Right kidney (tissue), 9 donors: Measurements from ENCODE around the gene ARHGEF17.

Experiments used
- DNase-seq: peaks from one replicate; pipeline ENCODE4 v3.0.0-alpha.2; 2016
- long read RNA-seq, 8 donors: transcript quantifications; one replicate each; lab custom pipeline, GENCODE V29; 2026

Gene ARHGEF17, protein sequence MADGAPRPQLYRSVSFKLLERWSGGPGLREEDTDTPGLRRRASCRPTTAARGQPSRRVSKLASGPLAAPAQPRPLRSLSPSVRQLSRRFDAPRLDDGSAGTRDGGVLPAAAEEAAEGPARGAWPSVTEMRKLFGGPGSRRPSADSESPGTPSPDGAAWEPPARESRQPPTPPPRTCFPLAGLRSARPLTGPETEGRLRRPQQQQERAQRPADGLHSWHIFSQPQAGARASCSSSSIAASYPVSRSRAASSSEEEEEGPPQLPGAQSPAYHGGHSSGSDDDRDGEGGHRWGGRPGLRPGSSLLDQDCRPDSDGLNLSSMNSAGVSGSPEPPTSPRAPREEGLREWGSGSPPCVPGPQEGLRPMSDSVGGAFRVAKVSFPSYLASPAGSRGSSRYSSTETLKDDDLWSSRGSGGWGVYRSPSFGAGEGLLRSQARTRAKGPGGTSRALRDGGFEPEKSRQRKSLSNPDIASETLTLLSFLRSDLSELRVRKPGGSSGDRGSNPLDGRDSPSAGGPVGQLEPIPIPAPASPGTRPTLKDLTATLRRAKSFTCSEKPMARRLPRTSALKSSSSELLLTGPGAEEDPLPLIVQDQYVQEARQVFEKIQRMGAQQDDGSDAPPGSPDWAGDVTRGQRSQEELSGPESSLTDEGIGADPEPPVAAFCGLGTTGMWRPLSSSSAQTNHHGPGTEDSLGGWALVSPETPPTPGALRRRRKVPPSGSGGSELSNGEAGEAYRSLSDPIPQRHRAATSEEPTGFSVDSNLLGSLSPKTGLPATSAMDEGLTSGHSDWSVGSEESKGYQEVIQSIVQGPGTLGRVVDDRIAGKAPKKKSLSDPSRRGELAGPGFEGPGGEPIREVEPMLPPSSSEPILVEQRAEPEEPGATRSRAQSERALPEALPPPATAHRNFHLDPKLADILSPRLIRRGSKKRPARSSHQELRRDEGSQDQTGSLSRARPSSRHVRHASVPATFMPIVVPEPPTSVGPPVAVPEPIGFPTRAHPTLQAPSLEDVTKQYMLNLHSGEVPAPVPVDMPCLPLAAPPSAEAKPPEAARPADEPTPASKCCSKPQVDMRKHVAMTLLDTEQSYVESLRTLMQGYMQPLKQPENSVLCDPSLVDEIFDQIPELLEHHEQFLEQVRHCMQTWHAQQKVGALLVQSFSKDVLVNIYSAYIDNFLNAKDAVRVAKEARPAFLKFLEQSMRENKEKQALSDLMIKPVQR (N-terminal part only)
- long read RNA-seq, donor 1, full-length matches to known transcripts = 11 of 16 reads
- long read RNA-seq, donor 1, partial matches to known transcripts = 5 of 16 reads
- long read RNA-seq, donor 1, other reads (novel, unspliced or antisense) = 0 of 16 reads
- long read RNA-seq, donor 2, full-length matches to known transcripts = 4 of 4 reads
- long read RNA-seq, donor 2, partial matches to known transcripts = 0 of 4 reads
- long read RNA-seq, donor 2, other reads (novel, unspliced or antisense) = 0 of 4 reads
- long read RNA-seq, donor 3, full-length matches to known transcripts = 4 of 4 reads
- long read RNA-seq, donor 3, partial matches to known transcripts = 0 of 4 reads
- long read RNA-seq, donor 3, other reads (novel, unspliced or antisense) = 0 of 4 reads
- long read RNA-seq, donor 4, full-length matches to known transcripts = 6 of 16 reads
- long read RNA-seq, donor 4, partial matches to known transcripts = 10 of 16 reads
- long read RNA-seq, donor 4, other reads (novel, unspliced or antisense) = 0 of 16 reads
- long read RNA-seq, donor 5, full-length matches to known transcripts = 5 of 26 reads
- long read RNA-seq, donor 5, partial matches to known transcripts = 21 of 26 reads
- long read RNA-seq, donor 5, other reads (novel, unspliced or antisense) = 0 of 26 reads
- long read RNA-seq, donor 6, full-length matches to known transcripts = 9 of 42 reads
- long read RNA-seq, donor 6, partial matches to known transcripts = 33 of 42 reads
- long read RNA-seq, donor 6, other reads (novel, unspliced or antisense) = 0 of 42 reads
- long read RNA-seq, donor 7, full-length matches to known transcripts = 9 of 27 reads
- long read RNA-seq, donor 7, partial matches to known transcripts = 18 of 27 reads
- long read RNA-seq, donor 7, other reads (novel, unspliced or antisense) = 0 of 27 reads
- long read RNA-seq, donor 8, full-length matches to known transcripts = 6 of 6 reads
- long read RNA-seq, donor 8, partial matches to known transcripts = 0 of 6 reads
- long read RNA-seq, donor 8, other reads (novel, unspliced or antisense) = 0 of 6 reads

GRCh38 chr11:73308003-73308960 lies at the start of gene ARHGEF17:
TSS of gene ARHGEF17 (plus strand) at chr11:73308276. CDS start at chr11:73308639, 363 bp downstream.
- DNase-seq = peak; percentile 98

DNA sequence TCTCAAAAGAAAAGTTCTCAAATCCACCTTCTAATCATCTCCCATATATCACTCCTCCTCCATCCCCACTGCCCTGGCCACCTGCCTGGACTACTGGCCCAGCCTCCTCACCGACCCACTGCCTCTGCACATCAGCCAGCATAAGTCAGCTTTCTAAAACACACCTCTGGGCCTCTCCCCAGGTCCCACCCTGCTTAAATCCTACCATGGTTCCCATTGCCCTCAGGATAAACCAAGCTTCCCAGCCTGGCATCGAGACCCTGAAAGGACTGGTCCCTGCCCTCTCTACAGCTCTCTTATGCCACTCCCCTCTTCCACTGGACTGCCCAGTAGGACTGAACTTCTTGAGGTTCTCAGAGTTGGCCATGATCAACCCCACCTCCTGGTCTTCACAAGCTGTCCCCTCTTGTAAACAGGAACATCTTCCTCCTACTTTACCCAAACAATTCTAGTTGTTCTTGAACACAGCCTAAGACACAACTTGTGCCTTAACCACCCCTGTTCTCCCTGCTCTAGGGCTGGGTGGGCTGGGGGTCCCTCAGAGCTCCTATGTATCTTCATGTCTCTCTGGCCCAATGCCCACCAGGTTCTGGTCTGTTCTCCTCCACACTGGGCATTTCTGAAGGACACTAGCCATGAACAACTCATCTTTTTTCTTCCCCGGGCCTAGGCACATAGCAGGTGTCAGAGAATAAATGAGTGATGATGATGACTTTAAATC lies 48.5 kb upstream of the ARHGEF17 start:
- no peak for DNase-seq

DNA sequence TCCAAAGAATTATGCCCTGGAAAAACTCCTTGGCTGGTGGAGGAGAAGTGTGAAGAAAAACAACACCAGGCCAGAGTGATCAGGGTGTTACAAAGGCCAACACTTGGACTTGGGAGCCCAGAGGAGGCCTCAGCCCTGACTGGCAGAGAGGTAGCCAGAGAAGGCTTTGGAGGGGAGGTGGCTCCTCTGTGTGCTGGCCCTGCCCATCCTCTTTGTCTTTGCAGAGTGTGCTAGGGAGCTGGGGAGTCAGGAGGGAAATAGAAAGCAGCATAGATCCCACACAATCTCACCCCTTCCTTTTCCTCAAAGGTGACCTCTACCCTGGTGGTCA lies 48.0 kb upstream of the ARHGEF17 start:
- no peak for DNase-seq

GRCh38 chr11:73262851-73263495 lies 45.1 kb upstream of the ARHGEF17 start:
- DNase-seq = no peak

DNA sequence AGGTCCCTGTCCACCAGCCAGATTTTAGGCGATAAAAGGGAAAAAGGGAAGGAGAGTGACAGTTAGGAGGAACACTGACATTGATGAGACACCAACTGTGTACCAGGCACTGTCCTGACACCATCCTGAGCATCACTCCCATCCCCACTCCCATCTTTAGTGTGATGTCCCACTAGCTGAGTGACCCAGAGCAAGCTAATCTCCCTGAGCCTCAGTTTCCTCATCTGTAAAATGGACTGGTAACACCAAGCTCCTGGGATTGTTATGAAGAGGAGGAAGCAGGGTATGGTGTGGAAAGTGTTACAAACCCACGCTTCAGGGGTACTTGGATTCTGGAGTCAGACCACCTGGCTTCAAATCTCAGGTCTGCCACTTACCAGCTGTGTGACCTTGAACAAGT lies 44.4 kb upstream of the ARHGEF17 start:
- DNase-seq = no peak

DNA sequence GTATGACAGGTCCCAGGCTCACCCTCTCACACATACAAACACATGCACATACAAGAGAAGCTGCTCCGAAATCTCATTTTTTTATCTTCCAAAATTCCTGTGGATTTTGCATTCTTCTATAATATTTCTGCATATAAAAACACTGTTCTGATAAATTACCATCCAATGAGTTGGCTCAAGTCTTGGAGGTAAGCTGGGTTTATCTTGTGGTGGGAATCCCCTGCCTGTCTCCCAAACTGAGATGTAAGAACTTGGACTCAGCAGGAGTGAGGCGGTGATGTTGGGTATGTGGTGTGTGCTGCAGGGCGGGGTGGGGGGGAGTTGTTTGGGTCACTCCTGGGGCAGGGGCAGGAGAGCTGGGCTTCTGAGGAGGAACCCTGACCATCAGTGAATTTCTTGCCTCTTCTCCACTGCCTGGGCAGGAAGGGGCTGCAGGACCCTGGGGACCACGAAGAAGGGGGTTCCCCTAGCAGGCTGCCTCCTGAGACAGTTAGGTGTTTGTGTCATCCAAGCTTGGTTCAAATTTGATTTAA lies 42.7 kb upstream of the ARHGEF17 start:
- no peak for DNase-seq

DNA sequence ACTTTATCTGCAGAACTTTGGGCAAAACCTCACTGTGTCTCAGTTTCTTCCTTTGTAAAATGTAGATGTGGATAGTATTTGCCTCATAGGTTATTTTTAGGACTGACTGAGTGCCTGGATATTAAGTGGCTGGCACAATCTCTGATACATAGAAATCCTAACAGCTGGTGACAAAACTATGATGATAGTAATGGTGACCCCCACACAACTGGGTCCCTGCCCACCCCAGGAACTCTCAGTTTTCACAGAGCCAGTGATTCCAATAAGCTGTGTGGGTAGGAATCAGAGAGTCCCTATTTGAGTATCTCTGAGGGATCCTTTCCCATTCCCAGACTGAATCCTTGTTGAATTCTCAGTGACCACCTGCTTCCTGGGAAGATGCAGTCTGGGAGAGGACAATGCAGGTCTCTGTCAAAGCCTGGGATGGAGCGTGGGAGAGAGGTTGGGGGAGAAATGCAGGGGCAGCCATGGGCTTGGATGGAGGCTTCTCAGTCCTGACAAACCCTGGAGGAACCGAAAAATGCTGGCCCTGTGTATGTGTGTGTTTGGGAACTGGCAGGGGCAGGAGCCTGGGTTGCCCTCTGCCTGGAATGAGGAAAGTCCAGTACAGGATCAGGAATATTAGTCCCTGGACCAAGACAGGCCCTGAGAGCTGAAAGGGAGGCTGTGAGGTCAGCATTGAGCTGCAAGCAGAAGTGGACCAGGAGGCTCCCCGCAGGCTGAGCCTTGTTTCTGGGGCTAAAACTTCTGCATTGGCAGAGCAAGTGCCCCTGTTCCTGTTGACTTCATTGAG lies 42.0 kb upstream of the ARHGEF17 start:
- no peak for DNase-seq

- no peak for DNase-seq
Observed at GRCh38 chr11:73266646-73267020, 41.4 kb upstream of the ARHGEF17 start.

DNA sequence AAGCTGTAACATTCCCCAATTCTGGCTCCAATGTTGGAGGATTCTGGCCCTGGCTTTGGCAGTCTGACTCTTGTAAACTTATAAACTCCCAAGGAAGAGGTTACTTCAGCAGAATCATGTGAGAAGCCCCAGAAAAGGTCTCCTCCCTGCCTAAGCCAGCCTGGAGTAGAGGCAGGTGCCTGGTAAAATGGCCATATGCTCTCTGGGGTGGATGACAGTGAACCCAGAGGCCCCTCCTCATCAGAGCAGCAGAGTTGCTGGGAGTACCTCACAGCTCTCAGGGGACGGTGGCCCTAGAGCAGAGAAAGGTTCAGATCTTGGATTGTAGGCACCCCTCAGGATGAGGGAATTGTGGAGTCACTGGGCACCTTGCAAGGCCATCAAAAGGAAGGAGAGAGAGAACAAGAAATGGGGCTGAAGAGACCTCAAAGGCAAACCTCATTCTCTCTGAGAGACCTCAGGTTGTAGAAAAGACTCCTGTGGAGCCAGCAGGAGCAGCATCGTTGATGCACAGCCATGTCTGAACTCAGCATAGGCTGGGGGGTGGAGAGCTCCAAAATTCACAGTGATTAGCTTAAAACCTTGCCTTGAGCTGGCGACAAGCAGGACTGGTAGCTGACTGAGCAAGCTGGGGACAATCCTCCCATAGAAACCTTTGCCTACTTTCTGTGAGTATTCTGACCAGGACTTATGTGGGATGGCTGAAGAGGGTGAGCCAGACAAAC lies 40.8 kb upstream of the ARHGEF17 start:
- no peak for DNase-seq

DNA sequence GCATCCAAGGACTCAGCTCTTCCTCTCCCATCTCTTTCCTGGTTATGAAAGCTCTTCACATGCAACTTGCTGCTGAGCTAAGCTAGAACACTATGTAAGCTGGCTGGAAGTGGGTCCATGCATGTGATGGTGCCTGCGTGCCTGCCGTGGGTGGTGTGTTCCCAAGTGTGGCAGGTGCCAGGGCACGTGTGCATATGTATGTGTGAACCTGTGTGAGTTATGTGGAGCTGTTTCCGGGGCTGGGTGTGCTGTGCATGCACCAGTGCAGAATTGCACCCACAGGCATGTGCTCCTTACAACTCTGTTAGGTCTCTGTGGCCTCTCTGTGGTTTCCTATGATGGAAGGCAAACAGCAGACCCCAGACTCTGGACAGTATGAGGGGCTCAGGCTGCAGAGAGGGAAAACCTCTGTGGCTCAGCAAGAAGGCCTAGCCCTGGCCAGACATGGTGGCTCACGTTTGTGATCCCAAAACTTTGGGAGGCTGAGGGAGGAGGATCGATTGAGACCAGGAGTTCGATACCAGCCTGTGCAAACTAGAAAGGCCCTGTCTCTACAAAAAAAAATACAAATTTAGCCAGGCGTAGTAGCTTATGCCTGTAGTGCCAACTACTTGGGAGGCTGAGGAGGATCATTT lies 40.1 kb upstream of the ARHGEF17 start:
- DNase-seq = no peak

DNA sequence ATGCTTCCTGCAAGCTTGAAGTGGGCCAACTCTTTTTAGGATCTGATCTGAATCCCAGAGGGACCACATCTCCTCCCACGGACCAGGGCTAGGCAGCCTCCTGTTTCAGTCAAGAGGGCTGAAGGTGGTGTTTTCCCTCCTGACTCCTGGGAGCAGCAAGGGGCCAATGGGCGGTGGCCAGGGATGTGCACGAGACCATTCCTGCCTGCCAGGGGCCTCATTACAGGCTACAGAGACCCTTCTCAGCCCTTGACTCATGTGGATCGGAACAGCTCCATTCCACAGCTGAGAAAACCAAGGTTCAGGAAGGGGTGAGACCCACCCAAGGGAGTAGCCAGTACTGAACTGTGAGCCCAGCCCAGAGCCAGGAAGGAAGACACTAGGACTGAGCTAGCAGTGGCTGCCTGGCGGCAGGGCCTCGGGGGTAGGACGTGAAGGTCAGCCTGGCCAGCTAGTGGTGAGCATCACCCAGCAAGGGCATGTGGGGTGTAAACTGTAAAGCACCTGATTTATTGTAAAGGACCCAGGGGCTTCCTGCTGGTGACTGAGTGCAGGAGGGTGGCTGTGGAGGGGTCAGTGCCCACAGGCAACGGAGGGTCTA lies 39.3 kb upstream of the ARHGEF17 start:
- DNase-seq = no peak

- DNase-seq = no peak
Observed at GRCh38 chr11:73269459-73270015, 38.5 kb upstream of the ARHGEF17 start.

DNA sequence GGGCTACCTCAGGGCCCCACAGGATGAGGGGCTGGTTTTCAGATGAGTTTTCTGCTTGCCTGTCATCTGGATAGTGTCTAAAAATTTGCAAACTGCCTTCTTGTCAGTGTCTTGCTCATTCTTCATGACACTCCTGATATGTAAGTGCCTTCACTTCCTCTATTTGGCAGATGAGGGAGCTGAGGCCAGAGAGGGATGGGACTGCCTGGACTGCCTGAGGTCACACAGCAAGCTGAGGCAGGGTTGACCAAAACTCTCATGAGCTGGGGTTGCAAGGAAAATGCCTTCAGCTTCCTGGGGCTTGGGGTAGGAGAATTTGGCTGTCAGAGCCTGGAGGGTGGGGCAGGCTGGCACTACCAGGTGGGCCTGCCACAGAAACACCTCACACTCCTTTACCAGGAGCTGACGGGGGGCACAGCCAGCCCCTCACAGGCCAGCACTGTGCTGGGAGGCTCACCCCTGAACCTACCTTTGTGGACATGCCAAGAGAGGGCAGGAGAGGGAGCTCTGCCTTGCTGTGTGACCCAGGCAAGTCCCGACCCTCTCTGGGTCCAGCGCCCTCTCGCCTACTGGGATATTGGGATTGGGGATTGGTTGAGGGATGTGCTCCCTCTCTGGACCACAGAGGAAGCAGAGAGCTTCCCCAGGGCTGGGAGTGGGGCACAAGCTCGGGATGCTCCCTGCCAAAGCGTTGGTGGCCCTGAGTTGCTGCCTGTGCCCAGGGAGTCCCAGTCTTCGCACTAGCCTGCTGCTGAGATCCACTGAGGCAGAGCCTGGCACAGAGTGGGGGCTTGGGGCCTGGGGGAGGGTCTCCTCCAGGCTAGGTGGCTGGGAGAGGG lies 37.8 kb upstream of the ARHGEF17 start:
- no peak for DNase-seq
